ENCODE measurements around the gene USH1G. TPM values are rescaled to one million over a fixed set of nuclear protein-coding genes. Genes with fewer than 3 reads are reported as not detected.

Gene USH1G
- total RNA-seq, 1 experiment from 2014 or later, result 2.7 TPM

DNA sequence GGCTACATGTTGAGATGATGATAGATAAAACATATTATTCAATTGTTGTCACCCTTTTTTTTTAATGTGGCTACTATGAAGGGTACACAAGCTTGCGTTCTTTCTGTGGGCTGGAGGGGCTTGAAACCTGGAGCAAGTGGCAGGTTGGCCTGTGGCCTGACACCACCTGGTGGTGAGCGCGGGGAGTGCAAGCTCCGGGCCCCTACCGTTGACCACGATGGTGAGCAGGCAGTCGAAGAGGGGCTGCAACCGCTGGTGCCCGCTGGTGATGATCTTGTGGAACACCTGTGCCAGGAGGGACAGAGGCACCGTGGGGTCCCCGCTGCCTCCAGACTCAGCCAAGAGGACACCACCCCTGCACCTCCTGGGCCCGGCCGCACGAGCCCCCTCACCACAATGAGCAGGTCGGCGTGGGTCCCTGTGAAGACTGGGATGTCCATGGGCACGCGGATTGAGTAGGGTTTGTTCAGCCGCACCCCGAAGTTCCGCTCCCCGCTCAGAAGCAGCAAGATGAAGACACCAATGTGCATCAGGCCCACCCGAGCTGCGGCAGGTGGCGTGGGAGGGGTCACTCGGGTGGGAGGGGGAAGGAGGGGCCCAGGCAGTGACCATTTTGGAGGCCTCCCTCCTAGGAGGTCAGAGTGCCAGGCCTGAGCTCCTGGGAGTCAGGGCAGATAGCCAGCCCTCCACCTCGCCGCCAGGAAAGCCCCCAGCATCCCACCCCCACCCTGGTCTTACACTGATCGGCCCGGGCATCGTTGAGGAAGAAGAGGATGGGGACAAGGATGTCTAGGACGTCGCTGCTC, 35.1 kb upstream of the USH1G start:
- Histone ChIP-seq H3K18ac (ENCODE audit: insufficient read length, low read depth, low read length) (no peak overlapping the region), H3K27me3 (ENCODE audit: insufficient read depth, low read length) (no peaks in the 10 kb centered on the region), H4K91ac (ENCODE audit: insufficient read length, low read depth, low read length) (no peak overlapping the region), H4K8ac (replicated peaks; ENCODE audit: insufficient read length, low read depth, low read length) (no peak overlapping the region), H4K5ac (ENCODE audit: insufficient read length, low read depth, low read length) (no peak overlapping the region), H2AK5ac (ENCODE audit: insufficient read length, low read length) (no peak overlapping the region), H2BK15ac (ENCODE audit: low read depth, low read length) (no peak overlapping the region), H3K79me1 (ENCODE audit: insufficient read depth, low read depth, low read length, poor library complexity, severe bottlenecking) (no peaks in the 10 kb centered on the region), H4K20me1 (ENCODE audit: control insufficient read depth, insufficient read depth, insufficient read length) (no peaks in the 10 kb centered on the region), H2AFZ (ENCODE audit: low read length) (no peak overlapping the region), H2BK120ac (ENCODE audit: low read depth, low read length, poor library complexity, severe bottlenecking) (no peak overlapping the region), H2BK5ac (ENCODE audit: insufficient read length, low read length) (no peak overlapping the region), H3K27ac (ENCODE audit: insufficient read length, low read depth, low read length) (no peak overlapping the region), H3K4ac (ENCODE audit: low read depth, low read length) (no peak overlapping the region), H3K9me3 (ENCODE audit: control insufficient read depth, low read depth, low read length) (no peaks in the 10 kb centered on the region), H3K4me2 (ENCODE audit: insufficient read depth, insufficient read length, low read length) (no peak overlapping the region), H3K79me2 (ENCODE audit: insufficient read depth, low read length) (no peaks in the 10 kb centered on the region), H3T11ph (ENCODE audit: low read length) (no peak overlapping the region), H3K56ac (ENCODE audit: insufficient read length, low read depth, low read length) (no peak overlapping the region), H3K4me1 (ENCODE audit: insufficient read depth, low read length) (no peaks in the 10 kb centered on the region), H3K14ac (ENCODE audit: insufficient read depth, low read length) (no peak overlapping the region), H3K23ac (ENCODE audit: insufficient read length, low read depth, low read length) (no peak overlapping the region), H3K9ac (ENCODE audit: extremely low read depth, insufficient read length, low read length) (no peak overlapping the region), H2BK20ac (ENCODE audit: low read depth, low read length, poor library complexity, severe bottlenecking) (no peak overlapping the region), H2BK12ac (ENCODE audit: insufficient read length, low read depth, low read length) (no peak overlapping the region), H3K23me2 (ENCODE audit: insufficient read length, low read depth, low read length, poor library complexity, severe bottlenecking) (no peaks in the 10 kb centered on the region)
- Mint-ChIP-seq H3K9me3 (peaks cover 0 to 2% of the 10 kb centered on the region in 2 experiments; a peak in 1 of 5 replicates), H3K4me3 (no peak overlapping the region), H3K36me3 (ENCODE audit: insufficient read depth in 1 of 3, low read depth in 3 of 3) (peaks cover 0 to 2% (median 0%) of the 10 kb centered on the region in 3 experiments; a peak in 2 of 7 replicates), H3K27me3 (ENCODE audit: low read depth) (peaks cover 32% of the 10 kb centered on the region), H3K27ac (no peak overlapping the region), H3K4me1 (peaks cover 6 to 16% of the 10 kb centered on the region in 2 experiments)
- peak; percentile 97; the same call in 2 of the 3 replicates for TF ChIP-seq CTCF (conservative IDR thresholded peaks at IDR 0.05)
- WGBS (ENCODE audit: extremely low coverage, insufficient read length, low lambda C conversion rate), result no CpG with 5 or more reads among the region's 33 CpGs
- peak; percentile 93 for DNase-seq

Data from H9 (cell line).